Glutamatergic neuron (in vitro differentiated cells): ENCODE measurements around the gene PCDHGC5. TPM values are rescaled to one million over a fixed set of nuclear protein-coding genes. Genes with fewer than 3 reads are reported as not detected.

Source experiments
- DNase-seq: peaks from one replicate; pipeline ENCODE4 v3.0.0; 2022
- H3K27ac Mint-ChIP-seq: one replicate; pipeline ENCODE4 v1.8.0; 2020; ENCODE audit warnings: mild to moderate bottlenecking, mixed read lengths, inconsistent platforms; ENCODE audit not compliant: unreplicated experiment
- H3K27me3 Mint-ChIP-seq: one replicate; pipeline ENCODE4 v1.8.0; 2020; ENCODE audit warnings: mild to moderate bottlenecking, moderate library complexity, mixed read lengths, inconsistent platforms; ENCODE audit not compliant: unreplicated experiment
- H3K36me3 Mint-ChIP-seq: one replicate; pipeline ENCODE4 v1.8.0; 2020; ENCODE audit warnings: mild to moderate bottlenecking, mixed read lengths, inconsistent platforms; ENCODE audit not compliant: unreplicated experiment
- H3K4me1 Mint-ChIP-seq: one replicate; pipeline ENCODE4 v1.8.0; 2020; ENCODE audit warnings: mild to moderate bottlenecking, low read depth, mixed read lengths, inconsistent platforms; ENCODE audit not compliant: unreplicated experiment
- H3K4me3 Mint-ChIP-seq: one replicate; pipeline ENCODE4 v1.8.0; 2020; ENCODE audit warnings: mild to moderate bottlenecking, mixed read lengths, inconsistent platforms; ENCODE audit not compliant: unreplicated experiment
- H3K9me3 Mint-ChIP-seq: one replicate; pipeline ENCODE4 v1.8.0; 2020; ENCODE audit warnings: mild to moderate bottlenecking, moderate library complexity, mixed read lengths, inconsistent platforms; ENCODE audit not compliant: unreplicated experiment
- CTCF ChIP-seq: fragments of 200-600 bp; sonication (generic); IDR thresholded peaks from one replicate; pipeline ENCODE4 v1.5.0; 2021; ENCODE audit not compliant: partially characterized antibody, unreplicated experiment
- total RNA-seq: library from RNA; stranded (reverse); fragmentation: NEBNext Ultra II Directional; extraction: Animal tissue kit (Norgen Biotek cat#: 25700); gene quantifications from one replicate; pipeline ENCODE4 v1.2.1, GENCODE V29; 2021; ENCODE audit not compliant: unreplicated experiment

PCDHGC5 gene
- total RNA-seq, 1 donor from 2014 or later: 4.0 TPM

GRCh38 chr5:141534492-141535213 is 45.8 kb downstream of the PCDHGC5 start:
- Mint-ChIP-seq H3K27ac (peak overlapping the region; percentile 57), H3K4me3 (no peak overlapping the region), H3K4me1 (peaks cover 2% of the 10 kb centered on the region), H3K36me3 (no peaks in the 10 kb centered on the region), H3K9me3 (peaks cover 3% of the 10 kb centered on the region), H3K27me3 (no peaks in the 10 kb centered on the region)
- TF ChIP-seq CTCF: no peak
- no peak for DNase-seq

Other genes with a start within 250 kb of the PCDHGC5 start
- 29.5 TPM for gene PCDHB15, start 243.7 kb upstream of the PCDHGC5 start, total RNA-seq
- gene SLC25A2, start 185.0 kb upstream of the PCDHGC5 start, total RNA-seq: 1.9 TPM
- 89.4 TPM for gene TAF7, start 168.3 kb upstream of the PCDHGC5 start, total RNA-seq
- gene PCDHGA1, start 158.6 kb upstream of the PCDHGC5 start, total RNA-seq: 4.6 TPM
- gene PCDHGA2, start 150.3 kb upstream of the PCDHGC5 start, total RNA-seq: 3.0 TPM
- gene PCDHGA3, start 145.3 kb upstream of the PCDHGC5 start, total RNA-seq: 10.4 TPM
- gene PCDHGB1, start 139.0 kb upstream of the PCDHGC5 start, total RNA-seq: 9.6 TPM
- 8.2 TPM for gene PCDHGA4, start 134.1 kb upstream of the PCDHGC5 start, total RNA-seq
- gene PCDHGB2, start 129.1 kb upstream of the PCDHGC5 start, total RNA-seq: 8.9 TPM
- gene PCDHGA5, start 124.9 kb upstream of the PCDHGC5 start, total RNA-seq: 4.6 TPM
- gene PCDHGB3, start 118.8 kb upstream of the PCDHGC5 start, total RNA-seq: 6.2 TPM
- 6.3 TPM for gene PCDHGA6, start 115.2 kb upstream of the PCDHGC5 start, total RNA-seq
- 4.2 TPM for gene PCDHGA7, start 106.3 kb upstream of the PCDHGC5 start, total RNA-seq
- gene PCDHGB4, start 101.4 kb upstream of the PCDHGC5 start, total RNA-seq: 40.8 TPM
- 7.2 TPM for gene PCDHGA8, start 96.4 kb upstream of the PCDHGC5 start, total RNA-seq
- 9.3 TPM for gene PCDHGB5, start 91.1 kb upstream of the PCDHGC5 start, total RNA-seq
- gene PCDHGA9, start 86.3 kb upstream of the PCDHGC5 start, total RNA-seq: 5.5 TPM
- 59.8 TPM for gene PCDHGB6, start 81.1 kb upstream of the PCDHGC5 start, total RNA-seq
- gene PCDHGA10, start 76.1 kb upstream of the PCDHGC5 start, total RNA-seq: 16.6 TPM
- 38.6 TPM for gene PCDHGB7, start 71.4 kb upstream of the PCDHGC5 start, total RNA-seq
- 12.5 TPM for gene PCDHGA11, start 68.0 kb upstream of the PCDHGC5 start, total RNA-seq
- 6.1 TPM for gene PCDHGA12, start 58.6 kb upstream of the PCDHGC5 start, total RNA-seq
- 40.1 TPM for gene PCDHGC3, start 13.1 kb upstream of the PCDHGC5 start, total RNA-seq
- gene PCDHGC4, start 4.1 kb upstream of the PCDHGC5 start, total RNA-seq: 6.7 TPM
- gene DIAPH1, start 129.9 kb downstream of the PCDHGC5 start, total RNA-seq: 51.6 TPM
- gene HDAC3, start 147.8 kb downstream of the PCDHGC5 start, total RNA-seq: 81.8 TPM
- gene RELL2, start 147.9 kb downstream of the PCDHGC5 start, total RNA-seq: 12.6 TPM
- gene FCHSD1, start 162.3 kb downstream of the PCDHGC5 start, total RNA-seq: 25.8 TPM
- 8.6 TPM for gene ARAP3, start 193.1 kb downstream of the PCDHGC5 start, total RNA-seq